Stimulated activated CD4-positive, alpha-beta T cell treated with anti-CD3 and anti-CD28 coated beads, TNF-alpha, amount 100 ng/mL, for 4 hours (primary cell): ENCODE data around the gene STMN3.

Experiments
- DNase-seq, 3 experiments: peaks; one replicate each; pipeline ENCODE4 v3.0.0-alpha.2; 2020; ENCODE audit warnings: low read depth in 3 of 3

Gene STMN3

DNA sequence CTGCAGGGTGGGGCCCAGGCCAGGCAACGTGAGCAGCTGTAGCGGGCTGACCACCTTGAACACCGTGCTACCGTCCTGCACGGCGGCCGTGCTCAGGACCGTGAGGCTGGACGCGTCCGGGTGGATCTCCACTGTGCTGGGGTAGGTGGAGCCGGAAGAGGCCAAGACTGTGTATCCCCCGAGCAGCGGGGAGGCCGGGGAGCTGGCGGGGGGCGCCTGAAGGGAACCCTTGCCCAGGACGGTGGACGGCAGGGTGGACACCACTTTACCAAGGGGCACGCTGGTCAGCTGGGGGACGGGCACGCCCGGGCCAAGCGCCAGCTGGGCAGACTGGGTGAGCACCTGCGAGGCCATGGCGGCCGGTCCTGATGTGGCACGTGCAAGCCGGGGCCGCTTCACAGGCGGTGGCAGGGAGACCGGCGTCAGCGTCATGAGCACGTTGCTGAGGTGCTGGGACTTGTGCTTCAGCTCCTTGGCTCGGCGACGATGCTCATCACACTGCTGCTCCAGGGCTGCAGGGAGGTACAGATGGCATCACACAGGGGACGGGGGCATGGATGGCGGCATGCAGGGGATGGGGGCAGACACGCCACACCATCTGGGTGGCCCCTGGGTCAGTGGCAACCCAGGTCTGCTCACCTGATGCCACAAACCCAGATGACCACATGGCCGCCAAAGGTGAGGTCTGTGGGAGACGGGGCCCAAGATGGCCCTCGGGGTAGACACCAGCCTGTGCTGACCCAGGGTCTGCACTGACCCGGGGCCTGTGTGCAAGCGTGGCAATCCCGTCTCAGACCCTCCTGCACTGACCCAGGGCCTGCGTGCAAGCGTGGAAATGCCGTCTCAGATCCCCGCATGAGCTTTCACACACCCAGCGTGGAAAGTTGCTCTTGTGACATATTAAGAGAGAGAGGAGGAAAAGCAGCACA lies 62.7 kb downstream of the STMN3 start:
- no peak for DNase-seq
